HEK293T (cell line): ENCODE data around the gene TSFM.

Experiments
- ARNT ChIP-seq: fragments of 450-650 bp; IDR thresholded peaks from 2 replicates; pipeline ENCODE4 v1.6.1; 2017; ENCODE audit warnings: mild to moderate bottlenecking
- CTBP1 ChIP-seq: fragments of 450-650 bp; IDR thresholded peaks from 2 replicates; pipeline ENCODE4 v1.6.1; 2016; ENCODE audit warnings: borderline replicate concordance
- SP1 ChIP-seq: fragments of 450-650 bp; IDR thresholded peaks from 2 replicates; pipeline ENCODE4 v1.6.1; 2017
- TARDBP ChIP-seq: fragments of 450-650 bp; IDR thresholded peaks from 2 replicates; pipeline ENCODE4 v1.6.1; 2016

DNA sequence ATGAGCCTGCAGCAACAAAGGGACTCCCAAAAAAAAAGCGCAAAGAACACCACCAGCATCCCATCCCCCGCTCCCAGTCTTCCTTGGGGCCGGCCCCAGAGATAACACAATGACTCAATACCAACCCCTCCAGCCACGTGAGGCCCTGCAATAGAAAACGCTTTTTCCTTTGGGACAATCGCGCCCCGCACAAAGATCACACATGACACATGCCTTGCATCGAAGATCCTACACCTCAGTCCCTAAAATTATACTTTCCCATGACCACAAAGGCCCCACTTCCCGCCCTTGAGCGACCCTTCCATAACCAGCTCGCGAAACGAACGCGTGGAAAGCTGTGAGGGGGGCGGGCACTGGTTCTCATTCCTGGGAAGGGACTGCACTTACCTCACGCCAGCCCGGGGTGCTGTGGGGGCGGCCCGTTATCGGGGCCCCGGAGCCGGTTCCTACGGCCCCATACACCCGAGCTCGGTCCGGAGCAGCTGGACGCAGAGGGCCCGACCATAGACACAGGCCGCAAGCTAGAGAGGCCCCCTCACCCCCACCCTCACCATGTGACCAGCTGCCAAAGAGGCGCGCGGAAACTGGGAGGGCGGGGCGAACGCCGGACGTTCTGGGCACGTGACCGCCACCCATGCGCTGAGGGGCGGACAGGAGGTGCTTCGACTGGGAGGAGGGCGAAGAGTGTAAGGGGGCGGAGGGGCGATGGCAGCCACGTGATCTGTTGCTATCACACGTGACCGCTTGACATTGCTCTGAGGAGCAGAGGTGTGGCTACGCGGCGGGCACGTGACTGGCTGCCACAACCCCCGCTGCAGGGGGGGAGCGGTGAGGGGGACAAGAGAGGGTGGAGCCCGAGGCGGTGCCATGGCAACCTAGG, 30.6 kb upstream of the TSFM start, which contains the start of gene CDK4:
- TF ChIP-seq SP1 (no peak), TARDBP (no peak), CTBP1 (no peak), ARNT (no peak)
